ENCODE results near the gene MBD6.
"Not testable (repeated sequence)": the region's sequence is repeated elsewhere in the genome, so short reads cannot be mapped to it uniquely, and the experiment has no call there.

MBD6 gene

GRCh38 chr12:57549203-57549908, 26.7 kb downstream of the MBD6 start:
- DNase-seq (ENCODE audit: low read depth in 2 of 2) = no peak

- DNase-seq (ENCODE audit: low read depth in 2 of 2) = peak; percentile 50 to 56
Measured at GRCh38 chr12:57549909-57550640, 27.5 kb downstream of the MBD6 start, which contains the start of gene KIF5A. Gene KIF5A, plus strand, starts transcription at chr12:57550044. Its CDS starts 228 bp downstream, at chr12:57550272.

- DNase-seq (ENCODE audit: low read depth in 2 of 2) = no peak
Measured at GRCh38 chr12:57550641-57551549, 28.3 kb downstream of the MBD6 start.

- DNase-seq (ENCODE audit: low read depth in 2 of 2) = no peak
Measured at GRCh38 chr12:57551637-57552305, 29.1 kb downstream of the MBD6 start.

- no peak for DNase-seq (ENCODE audit: low read depth in 2 of 2)
Measured at GRCh38 chr12:57552306-57552651, 29.7 kb downstream of the MBD6 start.

GRCh38 chr12:57552835-57553313, 30.2 kb downstream of the MBD6 start:
- no peak for DNase-seq (ENCODE audit: low read depth in 2 of 2)

- no peak for DNase-seq (ENCODE audit: low read depth in 2 of 2)
Measured at GRCh38 chr12:57553343-57554202, 30.9 kb downstream of the MBD6 start.

- no peak for DNase-seq (ENCODE audit: low read depth in 2 of 2)
Measured at GRCh38 chr12:57554453-57554852, 31.8 kb downstream of the MBD6 start.

- DNase-seq (ENCODE audit: low read depth in 2 of 2) = no peak
Measured at GRCh38 chr12:57554897-57555296, 32.3 kb downstream of the MBD6 start.

- DNase-seq (ENCODE audit: low read depth in 2 of 2) = no peak
Measured at GRCh38 chr12:57558864-57559263, 36.2 kb downstream of the MBD6 start.

- DNase-seq (ENCODE audit: low read depth in 2 of 2) = no peak
Measured at GRCh38 chr12:57560516-57560915, 37.9 kb downstream of the MBD6 start.

GRCh38 chr12:57561117-57561516, 38.5 kb downstream of the MBD6 start:
- DNase-seq (ENCODE audit: low read depth in 2 of 2) = not testable (repeated sequence)

- no peak for DNase-seq (ENCODE audit: low read depth in 2 of 2)
Measured at GRCh38 chr12:57563358-57563757, 40.7 kb downstream of the MBD6 start.

- no peak for DNase-seq (ENCODE audit: low read depth in 2 of 2)
Measured at GRCh38 chr12:57564178-57564740, 41.6 kb downstream of the MBD6 start.

- DNase-seq (ENCODE audit: low read depth in 2 of 2) = no peak
Measured at GRCh38 chr12:57568838-57569237, 46.2 kb downstream of the MBD6 start.

GRCh38 chr12:57569858-57570257, 47.2 kb downstream of the MBD6 start:
- no peak for DNase-seq (ENCODE audit: low read depth in 2 of 2)

GRCh38 chr12:57570438-57570837, 47.8 kb downstream of the MBD6 start:
- not testable (repeated sequence) for DNase-seq (ENCODE audit: low read depth in 2 of 2)

- DNase-seq (ENCODE audit: low read depth in 2 of 2) = no peak
Measured at GRCh38 chr12:57571926-57572762, 49.5 kb downstream of the MBD6 start.

- DNase-seq (ENCODE audit: low read depth in 2 of 2) = no peak
Measured at GRCh38 chr12:57574795-57575194, 52.2 kb downstream of the MBD6 start.

Measured in stimulated activated CD4-positive, alpha-beta T cell treated with anti-CD3 and anti-CD28 coated beads, Interleukin-4, amount 100 ng/mL, for 48 hours (primary cell).